Activated T-cell treated with anti-CD3 and anti-CD28 coated beads for 4 hours (primary cell): ENCODE data around the gene MYMX.

Experiments used
- DNase-seq: peaks from one replicate; pipeline ENCODE4 v3.0.0-alpha.2; 2020

MYMX gene

DNA sequence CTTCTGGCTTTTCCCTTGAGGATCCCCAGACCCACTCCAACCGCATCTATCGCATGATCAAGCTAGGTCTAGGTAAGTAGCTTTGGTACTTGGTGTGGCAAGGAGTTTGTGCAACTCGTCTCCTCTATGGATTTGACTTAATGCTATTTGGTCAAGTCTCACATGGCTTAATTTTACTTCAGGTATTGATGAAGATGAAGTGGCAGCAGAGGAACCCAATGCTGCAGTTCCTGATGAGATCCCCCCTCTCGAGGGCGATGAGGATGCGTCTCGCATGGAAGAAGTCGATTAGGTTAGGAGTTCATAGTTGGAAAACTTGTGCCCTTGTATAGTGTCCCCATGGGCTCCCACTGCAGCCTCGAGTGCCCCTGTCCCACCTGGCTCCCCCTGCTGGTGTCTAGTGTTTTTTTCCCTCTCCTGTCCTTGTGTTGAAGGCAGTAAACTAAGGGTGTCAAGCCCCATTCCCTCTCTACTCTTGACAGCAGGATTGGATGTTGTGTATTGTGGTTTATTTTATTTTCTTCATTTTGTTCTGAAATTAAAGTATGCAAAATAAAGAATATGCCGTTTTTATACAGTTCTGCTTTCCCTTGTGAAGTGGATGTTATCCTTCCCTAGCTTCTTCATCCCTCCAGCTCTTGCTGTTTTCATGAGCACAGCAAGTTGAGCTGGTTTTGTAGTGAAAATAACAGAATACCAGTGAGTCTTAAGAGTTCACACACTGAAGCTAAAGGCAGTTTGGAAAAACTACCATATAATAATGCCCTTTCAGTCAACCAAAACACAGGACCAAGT, 36.8 kb downstream of the MYMX start:
- DNase-seq: no peak

DNA sequence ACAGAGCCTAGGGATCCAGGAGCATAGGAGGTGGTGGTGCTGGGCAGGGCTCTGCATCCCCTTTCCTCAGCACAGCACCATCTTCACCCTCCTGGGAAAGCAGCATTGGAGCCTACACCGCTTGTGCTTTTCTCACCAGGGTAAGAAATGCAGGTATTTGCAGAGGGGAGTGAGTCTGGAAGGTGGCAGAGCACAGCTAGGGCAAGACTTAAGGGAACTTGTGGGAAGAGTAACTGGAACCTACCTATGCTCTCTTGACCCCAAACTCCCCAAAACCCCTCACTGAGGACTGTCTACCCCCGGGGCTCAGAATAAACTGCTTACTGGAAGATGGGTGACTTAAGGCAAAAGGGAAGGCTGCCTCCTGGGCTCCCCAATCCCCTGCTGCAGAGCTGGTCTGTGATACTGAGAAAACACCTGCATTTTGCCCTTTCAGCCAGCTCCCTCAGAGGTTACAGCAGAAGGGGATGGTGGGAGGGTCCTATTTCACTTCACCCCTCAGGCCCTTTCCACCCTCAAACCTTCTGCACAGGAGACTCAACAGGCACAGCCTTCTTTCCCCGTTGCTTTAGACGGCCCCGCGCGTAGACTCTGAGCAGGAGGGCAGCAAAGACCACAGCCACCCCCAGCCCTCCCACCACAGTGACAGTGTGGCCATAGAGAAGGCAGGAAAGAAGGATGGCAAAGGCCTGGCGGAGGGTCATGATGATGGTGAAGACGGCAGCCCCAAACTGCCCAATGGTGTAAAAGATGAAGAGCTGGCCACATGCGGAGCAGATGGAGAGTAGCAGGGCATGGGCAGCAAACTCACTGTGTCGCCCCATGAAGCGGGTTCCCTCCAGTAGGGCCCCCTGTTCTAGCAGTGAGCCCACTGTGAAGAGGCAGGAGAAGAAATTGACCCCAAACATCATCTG, 37.7 kb downstream of the MYMX start:
- DNase-seq: no peak

GRCh38 chr6:44255105-44255808, 38.5 kb downstream of the MYMX start:
- DNase-seq: no peak

- DNase-seq: no peak
Observed at GRCh38 chr6:44255871-44256774, 39.4 kb downstream of the MYMX start.

- DNase-seq: no peak
Observed at GRCh38 chr6:44256775-44257024, 40.0 kb downstream of the MYMX start.

GRCh38 chr6:44257025-44257752, 40.5 kb downstream of the MYMX start, which contains the start of gene SLC35B2:
Gene SLC35B2 (minus strand): TSS chr6:44257528. CDS start chr6:44257410, 118 bp downstream.
- DNase-seq: no peak

- DNase-seq: no peak
Observed at GRCh38 chr6:44257753-44258324, 41.1 kb downstream of the MYMX start.

- no peak for DNase-seq
Observed at GRCh38 chr6:44258325-44258863, 41.7 kb downstream of the MYMX start.

DNA sequence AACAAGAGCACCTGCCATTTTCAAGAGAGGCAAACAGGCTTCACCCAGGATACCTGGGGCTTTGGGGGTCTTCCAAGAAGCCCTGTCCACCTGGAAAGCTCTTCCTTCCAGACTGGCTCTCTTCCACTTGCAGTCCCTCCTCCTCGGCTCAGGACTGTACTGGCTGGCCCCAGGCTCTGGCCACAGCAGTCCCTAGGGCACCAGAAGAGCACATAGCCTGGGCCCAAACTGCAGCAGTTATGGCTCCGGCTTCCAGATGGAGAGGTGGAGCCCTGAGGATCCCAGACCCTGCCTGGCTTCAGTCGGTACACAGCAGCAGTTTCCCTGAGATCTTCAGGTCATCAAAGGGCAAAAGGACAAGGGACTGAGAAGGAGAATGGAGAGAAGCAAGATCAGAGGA, 42.2 kb downstream of the MYMX start:
- no peak for DNase-seq

- no peak for DNase-seq
Observed at GRCh38 chr6:44260011-44260410, 43.3 kb downstream of the MYMX start.

- no peak for DNase-seq
Observed at GRCh38 chr6:44260451-44261297, 43.9 kb downstream of the MYMX start.

DNA sequence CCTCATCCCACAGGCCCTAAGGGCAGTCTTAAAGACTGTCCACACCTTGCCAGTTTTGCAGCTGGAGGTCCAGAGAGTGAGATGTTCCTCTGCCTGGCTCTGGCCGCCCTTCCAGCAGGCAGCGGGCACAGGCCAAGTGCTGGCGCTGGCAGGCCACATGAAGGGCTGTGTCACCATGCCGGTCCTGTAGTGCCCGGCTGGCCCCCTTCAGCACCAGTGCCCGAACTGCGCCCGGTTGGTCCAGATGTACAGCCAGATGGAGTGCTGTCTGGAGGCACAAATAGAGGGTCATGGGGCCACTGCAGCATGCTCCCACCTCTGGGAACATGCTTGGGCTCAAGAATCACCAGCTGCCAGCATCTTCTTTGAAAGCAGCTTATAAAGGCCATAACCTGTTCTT, 44.9 kb downstream of the MYMX start:
- no peak for DNase-seq

GRCh38 chr6:44262467-44263353, 46.0 kb downstream of the MYMX start:
- DNase-seq: no peak

GRCh38 chr6:44263354-44264100, 46.8 kb downstream of the MYMX start:
- DNase-seq: no peak

GRCh38 chr6:44264154-44265006, 47.7 kb downstream of the MYMX start:
- no peak for DNase-seq

GRCh38 chr6:44265007-44265721, 48.4 kb downstream of the MYMX start, which contains the start of gene NFKBIE:
Gene NFKBIE (minus strand): TSS chr6:44265551. CDS start chr6:44265346, 205 bp downstream.
- DNase-seq: peak; percentile 97
